DOHH2 (cell line): ENCODE data around the gene MRPL44.

Experiments
- H3F3A ChIP-seq: fragments of 200-600 bp; sonication (generic), shearing (Covaris generic); 2 replicates; pipeline ENCODE4 v1.6.0; 2016; ENCODE audit warnings: antibody characterized with exemption, mild to moderate bottlenecking; ENCODE audit not compliant: control insufficient read depth, insufficient read depth
- H3K27ac ChIP-seq: fragments of 200-600 bp; sonication (generic); 2 replicates; pipeline ENCODE4 v1.5.1; 2014; ENCODE audit warnings: low read depth, mild to moderate bottlenecking, low read length, moderate library complexity
- H3K27me3 ChIP-seq: fragments of 200-600 bp; sonication (generic); 2 replicates; pipeline ENCODE4 v1.6.1; 2014; ENCODE audit warnings: mild to moderate bottlenecking, low read length, mixed read lengths; ENCODE audit not compliant: control insufficient read depth
- H3K36me3 ChIP-seq: fragments of 200-600 bp; sonication (generic); 2 replicates; pipeline ENCODE4 v1.6.1; 2014; ENCODE audit warnings: mild to moderate bottlenecking, low read length, moderate library complexity, mixed read lengths; ENCODE audit not compliant: control insufficient read depth
- H3K4me1 ChIP-seq: fragments of 200-600 bp; sonication (generic); 2 replicates; pipeline ENCODE4 v1.6.1; 2014; ENCODE audit warnings: mild to moderate bottlenecking, low read length, mixed read lengths; ENCODE audit not compliant: control insufficient read depth
- H3K4me2 ChIP-seq: fragments of 200-600 bp; sonication (generic); 2 replicates; pipeline ENCODE4 v1.6.0; 2014; ENCODE audit warnings: mild to moderate bottlenecking, low read length, moderate library complexity
- H3K4me3 ChIP-seq: fragments of 200-600 bp; sonication (generic); 2 replicates; pipeline ENCODE4 v1.5.1; 2014; ENCODE audit warnings: mild to moderate bottlenecking, low read length, mixed read lengths
- H3K79me2 ChIP-seq: fragments of 200-600 bp; sonication (generic); 2 replicates; pipeline ENCODE4 v1.6.1; 2014; ENCODE audit warnings: mild to moderate bottlenecking, low read length, mixed read lengths; ENCODE audit not compliant: control insufficient read depth
- H3K9me2 ChIP-seq: fragments of 200-600 bp; sonication (generic); replicated peaks from 2 replicates; pipeline ENCODE4 v1.6.1; 2014; ENCODE audit warnings: mild to moderate bottlenecking, low read length, mixed read lengths; ENCODE audit not compliant: control insufficient read depth
- H3K9me3 ChIP-seq: fragments of 200-600 bp; sonication (generic); 2 replicates; pipeline ENCODE4 v1.6.1; 2014; ENCODE audit warnings: antibody characterized with exemption, low read length, mixed read lengths; ENCODE audit not compliant: control insufficient read depth, insufficient read depth
- H4K20me1 ChIP-seq: fragments of 200-600 bp; sonication (generic); 2 replicates; pipeline ENCODE4 v1.6.0; 2014; ENCODE audit warnings: low read depth, mild to moderate bottlenecking, antibody characterized with exemption, low read length, moderate library complexity; ENCODE audit not compliant: control insufficient read depth, insufficient read depth
- CTCF ChIP-seq: fragments of 200-600 bp; sonication (generic); IDR thresholded peaks from one replicate; pipeline ENCODE4 v1.5.1; 2014; ENCODE audit warnings: antibody characterized with exemption, mild to moderate bottlenecking, low read depth, low read length; ENCODE audit not compliant: poor library complexity, severe bottlenecking
- EZH2phosphoT487 ChIP-seq: fragments of 200-600 bp; sonication (generic); IDR thresholded peaks from 2 replicates; pipeline ENCODE4 v1.6.1; 2017; ENCODE audit warnings: borderline replicate concordance, mild to moderate bottlenecking, antibody characterized with exemption, low read length, moderate library complexity, mixed read lengths

Gene MRPL44

GRCh38 chr2:223944703-223945531, 12.3 kb upstream of the MRPL44 start, which contains the start of gene WDFY1:
TSS of gene WDFY1 (minus strand) at chr2:223945335. CDS start at chr2:223945284, 51 bp downstream.
- TF ChIP-seq CTCF: no peak
- TF ChIP-seq EZH2phosphoT487: no peak
- no peak within 1 kb of the TSS for H3K27ac ChIP-seq

GRCh38 chr2:223945755-223946154, 11.5 kb upstream of the MRPL44 start:
- no peaks in the 10 kb centered on the region for H3K79me2 ChIP-seq
- peak overlapping the region; percentile 84 for H3K4me3 ChIP-seq

More at GRCh38 chr2:223944703-223945531, 12.3 kb upstream of the MRPL44 start, which contains the start of gene WDFY1:
- Histone ChIP-seq H3K36me3 (no peaks in the 10 kb centered on the region), H4K20me1 (no peaks in the 10 kb centered on the region), H3K27me3 (peaks cover 14% of the 10 kb centered on the region), H3K9me3 (no peaks in the 10 kb centered on the region), H3K4me2 (peak within 1 kb of the TSS; percentile 85), H3K79me2 (no peaks in the 10 kb centered on the region), H3K4me3 (peak within 1 kb of the TSS; percentile 84), H3K9me2 (no peaks in the 10 kb centered on the region), H3F3A (no peaks in the 10 kb centered on the region; the same call in 1 of the 2 replicates), H3K4me1 (peaks cover 12% of the 10 kb centered on the region)

GRCh38 chr2:223947711-223948205, 9.5 kb upstream of the MRPL44 start:
- H4K20me1 ChIP-seq: no peaks in the 10 kb centered on the region
- H3K4me2 ChIP-seq: no peak overlapping the region
- H3K36me3 ChIP-seq: no peaks in the 10 kb centered on the region
- H3K4me3 ChIP-seq: no peak overlapping the region
- H3K9me2 ChIP-seq: no peaks in the 10 kb centered on the region
- H3F3A ChIP-seq: no peaks in the 10 kb centered on the region; the same call in 1 of the 2 replicates
- no peaks in the 10 kb centered on the region for H3K9me3 ChIP-seq
- peaks cover 39% of the 10 kb centered on the region for H3K4me1 ChIP-seq
- TF ChIP-seq CTCF (no peak), EZH2phosphoT487 (no peak)
- H3K27me3 ChIP-seq: peaks cover 14% of the 10 kb centered on the region
- no peaks in the 10 kb centered on the region for H3K79me2 ChIP-seq
- no peak overlapping the region for H3K27ac ChIP-seq

More at GRCh38 chr2:223945755-223946154, 11.5 kb upstream of the MRPL44 start:
- no peaks in the 10 kb centered on the region for H3K36me3 ChIP-seq
- no peak overlapping the region for H3K27ac ChIP-seq
- peak overlapping the region; percentile 85 for H3K4me2 ChIP-seq
- no peaks in the 10 kb centered on the region; the same call in 1 of the 2 replicates for H3F3A ChIP-seq
- TF ChIP-seq CTCF: no peak
- no peaks in the 10 kb centered on the region for H4K20me1 ChIP-seq
- no peaks in the 10 kb centered on the region for H3K9me3 ChIP-seq
- no peaks in the 10 kb centered on the region for H3K9me2 ChIP-seq
- peaks cover 19% of the 10 kb centered on the region for H3K4me1 ChIP-seq
- peaks cover 14% of the 10 kb centered on the region for H3K27me3 ChIP-seq
